Upper lobe of right lung (tissue), 1 donor: ENCODE results near the gene PLEKHG7. TPM values are rescaled to one million over a fixed set of nuclear protein-coding genes. Genes with fewer than 3 reads are reported as not detected.
"Not testable (repeated sequence)": the region's sequence is repeated elsewhere in the genome, so short reads cannot be mapped to it uniquely, and the experiment has no call there.

Source experiments
- ATAC-seq: fragments of 200-7000 bp; cut with Tn5 transposase; one replicate; pipeline ENCODE4 v1.9.1; 2020; ENCODE audit warnings: mild to moderate bottlenecking, moderate library complexity
- DNase-seq: peaks from one replicate; pipeline ENCODE4 v3.0.0-alpha.2; 2020
- H3K27ac ChIP-seq: fragments of 200-600 bp; one replicate; pipeline ENCODE4 v1.8.0; 2022
- H3K27me3 ChIP-seq: fragments of 200-600 bp; one replicate; pipeline ENCODE4 v1.8.0; 2022; ENCODE audit warnings: mild to moderate bottlenecking
- H3K36me3 ChIP-seq: fragments of 200-600 bp; one replicate; pipeline ENCODE4 v1.8.0; 2022
- H3K4me1 ChIP-seq: fragments of 200-600 bp; one replicate; pipeline ENCODE4 v1.8.0; 2022
- H3K4me3 ChIP-seq: fragments of 200-600 bp; one replicate; pipeline ENCODE4 v1.8.0; 2022; ENCODE audit warnings: mild to moderate bottlenecking
- H3K9me3 ChIP-seq: fragments of 200-600 bp; one replicate; pipeline ENCODE4 v1.8.0; 2022
- intact Hi-C: fragments of 100-400 bp; cut with DNase I; formaldehyde crosslinking; loops from one replicate; pipeline ENCODE4 v1.11.0; 2022
- total RNA-seq: library from RNA; stranded (reverse); fragmentation: NEBNext Ultra II Directional; extraction: Animal tissue kit (Norgen Biotek cat#: 25700); gene quantifications from one replicate; pipeline ENCODE4 v1.2.1, GENCODE V29; 2021
- TF ChIP-seq, protein P1 (sequence below): fragments of 200-600 bp; IDR thresholded peaks from one replicate; pipeline ENCODE4 v1.8.0; 2022; ENCODE audit warnings: antibody characterized with exemption
- donor health status: DM: no; HTN: yes; CAD: no; lungs with severe emphysema.

PLEKHG7 gene
- total RNA-seq, 1 donor from 2014 or later, result not detected

GRCh38 chr12:92747151-92747550, 44.4 kb downstream of the PLEKHG7 start:
- no peak for ATAC-seq
- no peaks in the 10 kb centered on the region for H3K4me1 ChIP-seq
- H3K36me3 ChIP-seq, result no peaks in the 10 kb centered on the region
- intact Hi-C loops, result no loop called here
- no peak overlapping the region for H3K4me3 ChIP-seq
- no peaks in the 10 kb centered on the region for H3K27me3 ChIP-seq
- DNase-seq, result no peak
- H3K27ac ChIP-seq, result no peak overlapping the region
- no peaks in the 10 kb centered on the region for H3K9me3 ChIP-seq
- TF ChIP-seq, protein P1, sequence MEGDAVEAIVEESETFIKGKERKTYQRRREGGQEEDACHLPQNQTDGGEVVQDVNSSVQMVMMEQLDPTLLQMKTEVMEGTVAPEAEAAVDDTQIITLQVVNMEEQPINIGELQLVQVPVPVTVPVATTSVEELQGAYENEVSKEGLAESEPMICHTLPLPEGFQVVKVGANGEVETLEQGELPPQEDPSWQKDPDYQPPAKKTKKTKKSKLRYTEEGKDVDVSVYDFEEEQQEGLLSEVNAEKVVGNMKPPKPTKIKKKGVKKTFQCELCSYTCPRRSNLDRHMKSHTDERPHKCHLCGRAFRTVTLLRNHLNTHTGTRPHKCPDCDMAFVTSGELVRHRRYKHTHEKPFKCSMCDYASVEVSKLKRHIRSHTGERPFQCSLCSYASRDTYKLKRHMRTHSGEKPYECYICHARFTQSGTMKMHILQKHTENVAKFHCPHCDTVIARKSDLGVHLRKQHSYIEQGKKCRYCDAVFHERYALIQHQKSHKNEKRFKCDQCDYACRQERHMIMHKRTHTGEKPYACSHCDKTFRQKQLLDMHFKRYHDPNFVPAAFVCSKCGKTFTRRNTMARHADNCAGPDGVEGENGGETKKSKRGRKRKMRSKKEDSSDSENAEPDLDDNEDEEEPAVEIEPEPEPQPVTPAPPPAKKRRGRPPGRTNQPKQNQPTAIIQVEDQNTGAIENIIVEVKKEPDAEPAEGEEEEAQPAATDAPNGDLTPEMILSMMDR, result no peak

DNA sequence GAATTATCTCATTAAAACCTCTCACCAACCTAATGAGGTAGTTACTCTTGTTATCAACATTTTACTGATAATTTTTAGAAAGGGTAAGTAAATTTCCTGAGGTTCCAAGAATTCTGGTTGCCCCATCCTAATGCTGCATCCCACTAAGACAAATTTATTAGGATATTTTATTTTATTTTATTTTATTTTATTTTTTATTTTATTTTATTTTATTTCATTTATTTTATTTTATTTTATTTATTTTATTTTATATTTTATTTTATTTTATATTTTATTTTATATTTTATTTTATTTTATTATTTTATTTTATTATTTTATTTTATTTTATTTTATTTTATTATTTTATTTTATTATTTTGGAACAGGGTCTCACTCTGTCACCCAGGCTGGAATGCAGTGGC, 46.9 kb downstream of the PLEKHG7 start:
- H3K4me1 ChIP-seq, ATAC-seq, H3K36me3 ChIP-seq, H3K27me3 ChIP-seq, H3K9me3 ChIP-seq, intact Hi-C loops, H3K4me3 ChIP-seq, H3K27ac ChIP-seq, DNase-seq: not testable (repeated sequence)

- no peaks in the 10 kb centered on the region for H3K27me3 ChIP-seq
- TF ChIP-seq, protein P1, result no peak
- H3K9me3 ChIP-seq, result no peaks in the 10 kb centered on the region
- intact Hi-C loops, result no loop called here
- H3K4me1 ChIP-seq, result no peaks in the 10 kb centered on the region
- H3K36me3 ChIP-seq, result no peaks in the 10 kb centered on the region
- H3K4me3 ChIP-seq, result no peak overlapping the region
- ATAC-seq (peak; percentile 25), DNase-seq (no peak)
- H3K27ac ChIP-seq, result no peak overlapping the region
These were observed 51.4 kb downstream of the PLEKHG7 start for GRCh38 chr12:92753976-92754885.

- no peaks in the 10 kb centered on the region for H3K36me3 ChIP-seq
- H3K4me3 ChIP-seq, result no peak overlapping the region
- ATAC-seq (no peak), DNase-seq (no peak)
- H3K9me3 ChIP-seq, result no peaks in the 10 kb centered on the region
- intact Hi-C loops, result no loop called here
- H3K4me1 ChIP-seq, result no peaks in the 10 kb centered on the region
- TF ChIP-seq, protein P1, result no peak
- H3K27ac ChIP-seq, result no peak overlapping the region
- no peaks in the 10 kb centered on the region for H3K27me3 ChIP-seq
These were observed 54.3 kb downstream of the PLEKHG7 start for GRCh38 chr12:92756898-92757596.

DNA sequence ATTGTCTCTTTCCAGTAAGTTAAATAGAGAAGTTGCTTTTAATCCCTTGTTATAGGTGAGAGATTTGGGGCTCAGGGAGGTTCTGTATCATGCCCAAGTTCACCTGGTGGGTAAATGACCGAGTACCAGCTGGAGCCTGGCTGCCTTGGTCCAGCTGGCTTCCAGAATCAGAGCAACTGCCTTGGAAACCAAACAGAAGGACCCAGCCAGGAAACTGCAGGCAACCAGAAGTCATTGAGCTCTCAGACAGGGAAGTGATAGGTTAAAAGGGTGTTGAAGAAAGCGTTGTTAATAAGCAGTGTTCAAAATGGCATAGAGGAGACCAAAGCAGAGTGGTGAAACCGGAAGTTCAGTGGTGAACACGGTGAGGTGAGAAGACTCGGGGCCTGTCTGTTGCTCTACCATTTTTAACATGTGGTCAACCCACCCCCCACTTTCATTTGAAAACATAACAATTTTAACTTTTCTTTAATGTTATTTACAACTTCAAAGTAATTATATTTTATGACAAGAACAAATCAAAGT, 54.9 kb downstream of the PLEKHG7 start:
- Histone ChIP-seq H3K27ac (no peak overlapping the region), H3K9me3 (no peaks in the 10 kb centered on the region), H3K27me3 (no peaks in the 10 kb centered on the region), H3K4me3 (no peak overlapping the region), H3K36me3 (no peaks in the 10 kb centered on the region), H3K4me1 (no peaks in the 10 kb centered on the region)
- TF ChIP-seq, protein P1, result no peak
- no peak for ATAC-seq
- intact Hi-C loops, result no loop called here
- no peak for DNase-seq
